NCI-H345 (cell line): ENCODE data around the gene CDK19.
"Not testable (repeated sequence)": the region's sequence is repeated elsewhere in the genome, so short reads cannot be mapped to it uniquely, and the experiment has no call there.

Experiments
- DNase-seq: peaks from one replicate; lab custom pipeline; 2025; lab: John Stamatoyannopoulos, UW

CDK19 gene

GRCh38 chr6:110756817-110757216, 58.5 kb downstream of the CDK19 start:
- DNase-seq, result no peak

- DNase-seq, result no peak
Observed at GRCh38 chr6:110755411-110755834, 59.8 kb downstream of the CDK19 start.

GRCh38 chr6:110753936-110754668, 61.2 kb downstream of the CDK19 start:
- DNase-seq, result not testable (repeated sequence)

- DNase-seq, result no peak
Observed at GRCh38 chr6:110748453-110748852, 66.8 kb downstream of the CDK19 start.

GRCh38 chr6:110746680-110747079, 68.6 kb downstream of the CDK19 start:
- DNase-seq, result no peak

- no peak for DNase-seq
Observed at GRCh38 chr6:110744991-110745390, 70.3 kb downstream of the CDK19 start.

GRCh38 chr6:110742552-110742951, 72.7 kb downstream of the CDK19 start:
- not testable (repeated sequence) for DNase-seq

- no peak for DNase-seq
Observed at GRCh38 chr6:110741517-110741916, 73.8 kb downstream of the CDK19 start.

- no peak for DNase-seq
Observed at GRCh38 chr6:110738899-110739365, 76.3 kb downstream of the CDK19 start.

GRCh38 chr6:110735666-110736065, 79.6 kb downstream of the CDK19 start:
- DNase-seq, result no peak

- DNase-seq, result no peak
Observed at GRCh38 chr6:110731898-110732297, 83.4 kb downstream of the CDK19 start.

- DNase-seq, result no peak
Observed at GRCh38 chr6:110731196-110731595, 84.1 kb downstream of the CDK19 start.

- no peak for DNase-seq
Observed at GRCh38 chr6:110728501-110728900, 86.8 kb downstream of the CDK19 start.

- no peak for DNase-seq
Observed at GRCh38 chr6:110723017-110723416, 92.3 kb downstream of the CDK19 start.

- DNase-seq, result no peak
Observed at GRCh38 chr6:110720066-110720465, 95.2 kb downstream of the CDK19 start.

GRCh38 chr6:110719601-110720000, 95.7 kb downstream of the CDK19 start:
- DNase-seq, result not testable (repeated sequence)

- no peak for DNase-seq
Observed at GRCh38 chr6:110714143-110714542, 101.1 kb downstream of the CDK19 start.

GRCh38 chr6:110712238-110712637, 103.0 kb downstream of the CDK19 start:
- DNase-seq, result no peak

GRCh38 chr6:110710115-110710514, 105.2 kb downstream of the CDK19 start:
- no peak for DNase-seq

GRCh38 chr6:110708295-110708950, 106.8 kb downstream of the CDK19 start:
- DNase-seq, result no peak

GRCh38 chr6:110705543-110705942, 109.7 kb downstream of the CDK19 start:
- no peak for DNase-seq

- no peak for DNase-seq
Observed at GRCh38 chr6:110703906-110704594, 111.2 kb downstream of the CDK19 start.
